GM12878 (cell line): ENCODE data around the gene SULT2B1. TPM values are rescaled to one million over a fixed set of nuclear protein-coding genes. Genes with fewer than 3 reads are reported as not detected.

Experiments
- ATAC-seq: fragments of 200-7000 bp; cut with Tn5 transposase; 3 replicates; pipeline ENCODE4 v1.9.1; 2020; ENCODE audit warnings: mild to moderate bottlenecking, moderate library complexity
- BruUV-seq: library from RNA; stranded (reverse); fragments of 400-500 nt; replicated peaks from 2 replicates; lab custom pipeline; 2021; lab: Mats Ljungman, UMichigan
- CTCF ChIA-PET: fragments of 300-600 bp; sonication (Branson Sonifier 250); formaldehyde crosslinking; extraction: SDS; loops from one replicate; lab custom pipeline; 2021; ENCODE audit warnings: inconsistent platforms; lab: Yijun Ruan, JAX
- POLR2A ChIA-PET: fragments of 350-600 bp; formaldehyde crosslinking; extraction: SDS; loops from one replicate; lab custom pipeline; 2021; ENCODE audit warnings: inconsistent platforms; lab: Charles Lee
- RAD21 ChIA-PET: fragments of 300-600 bp; sonication (Branson Sonifier 250); formaldehyde crosslinking; loops from one replicate; lab custom pipeline; 2023; ENCODE audit warnings: antibody characterized with exemption; ENCODE audit not compliant: unreplicated experiment; lab: Charles Lee
- SMC1A ChIA-PET: fragments of 300-600 bp; sonication (Branson Sonifier 250); formaldehyde crosslinking; loops from one replicate; lab custom pipeline; 2023; ENCODE audit not compliant: unreplicated experiment, uncharacterized antibody; lab: Charles Lee
- DNase-seq: peaks from one replicate; pipeline ENCODE4 v3.0.0-alpha.2; 2011; ENCODE audit warnings: low read depth, low spot score
- FAIRE-seq: peaks from 3 replicates; lab custom pipeline; 2011; peaks lifted over from hg19 to GRCh38; lab: Jason Lieb, UNC
- H2AFZ ChIP-seq: 2 replicates; pipeline ENCODE4 v1.6.0; 2011; ENCODE audit warnings: low read depth, low read length, control low read depth; ENCODE audit not compliant: control insufficient read depth
- H3K27ac ChIP-seq: 2 replicates; pipeline ENCODE4 v1.5.1; 2011; ENCODE audit warnings: control low read depth; ENCODE audit not compliant: control insufficient read depth, insufficient read depth
- H3K27me3 ChIP-seq, 2 experiments: replicated peaks in 1 of 2; 2 replicates each; pipeline versions ENCODE4 v1.6.0 to v1.6.1; 2011; ENCODE audit warnings: low read length in 1 of 2; ENCODE audit not compliant: control insufficient read depth in 2 of 2, insufficient read depth in 2 of 2
- H3K36me3 ChIP-seq, 2 experiments: 2 replicates each; pipeline ENCODE4 v1.5.1; 2011; ENCODE audit warnings: low read length in 1 of 2; ENCODE audit not compliant: control insufficient read depth in 2 of 2, insufficient read depth in 2 of 2
- H3K4me1 ChIP-seq: 2 replicates; pipeline ENCODE4 v1.6.1; 2011; ENCODE audit warnings: mild to moderate bottlenecking, low read length, moderate library complexity, mixed read lengths; ENCODE audit not compliant: control insufficient read depth, insufficient read depth
- H3K4me2 ChIP-seq: 2 replicates; pipeline ENCODE4 v1.6.0; 2011; ENCODE audit warnings: control low read depth; ENCODE audit not compliant: control insufficient read depth, insufficient read depth
- H3K4me3 ChIP-seq: fragments of 200-600 bp; sonication (generic); 2 replicates; pipeline ENCODE4 v1.5.1; 2016
- H3K79me2 ChIP-seq: 2 replicates; pipeline ENCODE4 v1.6.0; 2011; ENCODE audit warnings: low read length; ENCODE audit not compliant: control insufficient read depth, insufficient read depth
- H3K9ac ChIP-seq: 2 replicates; pipeline ENCODE4 v1.8.0; 2011; ENCODE audit warnings: low read length, control low read depth, mixed read lengths; ENCODE audit not compliant: control insufficient read depth, insufficient read depth
- H3K9me3 ChIP-seq: replicated peaks from 3 replicates; pipeline ENCODE4 v1.5.1; 2011; ENCODE audit warnings: mild to moderate bottlenecking, low read length; ENCODE audit not compliant: control insufficient read depth, insufficient read depth
- H4K20me1 ChIP-seq: 2 replicates; pipeline ENCODE4 v1.6.0; 2011; ENCODE audit not compliant: control insufficient read depth, insufficient read depth
- BHLHE40 ChIP-seq, 2 experiments: fragments of 450-650 bp in 1 of 2; IDR thresholded peaks; 2 replicates each; pipeline ENCODE4 v1.6.1; 2011 to 2017; ENCODE audit warnings: low read depth in 2 of 2, borderline replicate concordance in 1 of 2, improper control_type of control experiment in 1 of 2, low read length in 1 of 2, mild to moderate bottlenecking in 1 of 2
- EGR1 ChIP-seq, 2 experiments: IDR thresholded peaks; 1 replicate in 1 of 2; 2 replicates in 1 of 2; pipeline ENCODE4 v1.6.1; 2011 to 2012; ENCODE audit warnings: low read depth in 2 of 2, low read length in 2 of 2, borderline replicate concordance in 1 of 2, mild to moderate bottlenecking in 1 of 2, moderate library complexity in 1 of 2
- POLR2A ChIP-seq: IDR thresholded peaks from 2 replicates; pipeline ENCODE4 v1.6.1; 2011; ENCODE audit warnings: low read depth, mild to moderate bottlenecking, low read length
- POLR2AphosphoS5 ChIP-seq: IDR thresholded peaks from 2 replicates; pipeline ENCODE4 v1.6.1; 2011; ENCODE audit warnings: mild to moderate bottlenecking, low read length, inconsistent platforms
- ZNF274 ChIP-seq: IDR thresholded peaks from one replicate; pipeline ENCODE4 v1.8.0; 2011; ENCODE audit not compliant: insufficient read length, insufficient read depth
- WGBS: methylation state at CpG from one replicate; pipeline ENCODE4 v1.1.6; 2016; ENCODE audit warnings: low lambda C conversion rate; ENCODE audit not compliant: insufficient replicate concordance, insufficient coverage; ENCODE audit errors: missing lambda C conversion rate; 5-methylcytosine and 5-hydroxymethylcytosine counted together
- in situ Hi-C: fragments of 300-500 bp; cut with MboI; formaldehyde crosslinking; loops from 9 replicates; pipeline ENCODE4 v1.14.3; 2018; ENCODE audit warnings: mixed read lengths
- intact Hi-C: fragments of 100-400 bp; cut with micrococcal nuclease; formaldehyde crosslinking; loops from one replicate; pipeline ENCODE4 v1.14.2; 2022; ENCODE audit not compliant: unreplicated experiment
- polyA plus RNA-seq, 11 experiments: library from polyadenylated mRNA; depleted of rRNA in 4 of 11; unstranded in 6 of 11; stranded (reverse) in 5 of 11; fragments of >200 nt; fragmentation: Nextera tagmentation in 4 of 11; fragmentation: Illumina TruSeq in 1 of 11; extraction: Ambion mirVana in 4 of 11; extraction: Trizol in 1 of 11; gene quantifications; 1 replicate in 1 of 11; 2 replicates in 10 of 11; pipeline versions ENCODE4 v1.2.1 to v1.2.3, GENCODE V29; 2011 to 2016; ENCODE audit warnings: inconsistent platforms in 2 of 11, missing spikeins in 2 of 11, low read depth in 1 of 11
- total RNA-seq, 4 experiments: library from RNA; depleted of rRNA in 3 of 4; stranded (reverse); fragments of >200 nt in 3 of 4; fragmentation: Illumina TruSeq in 1 of 4; extraction: Trizol in 1 of 4; gene quantifications; 2 replicates each; pipeline versions ENCODE4 v1.2.1 to v1.2.3, GENCODE V29; 2013 to 2021
- TF ChIP-seq, protein P1 (sequence below): fragments of 450-650 bp; conservative IDR thresholded peaks from 2 replicates; pipeline ENCODE4 v1.6.1; 2017; ENCODE audit warnings: mild to moderate bottlenecking, moderate library complexity

Gene SULT2B1
- total and polyA plus RNA-seq, 10 of the 15 experiments (the other 5 are each of a cell fraction or from before 2014, with no cell fraction given): 0.11 to 0.14 TPM; not detected in 8

DNA sequence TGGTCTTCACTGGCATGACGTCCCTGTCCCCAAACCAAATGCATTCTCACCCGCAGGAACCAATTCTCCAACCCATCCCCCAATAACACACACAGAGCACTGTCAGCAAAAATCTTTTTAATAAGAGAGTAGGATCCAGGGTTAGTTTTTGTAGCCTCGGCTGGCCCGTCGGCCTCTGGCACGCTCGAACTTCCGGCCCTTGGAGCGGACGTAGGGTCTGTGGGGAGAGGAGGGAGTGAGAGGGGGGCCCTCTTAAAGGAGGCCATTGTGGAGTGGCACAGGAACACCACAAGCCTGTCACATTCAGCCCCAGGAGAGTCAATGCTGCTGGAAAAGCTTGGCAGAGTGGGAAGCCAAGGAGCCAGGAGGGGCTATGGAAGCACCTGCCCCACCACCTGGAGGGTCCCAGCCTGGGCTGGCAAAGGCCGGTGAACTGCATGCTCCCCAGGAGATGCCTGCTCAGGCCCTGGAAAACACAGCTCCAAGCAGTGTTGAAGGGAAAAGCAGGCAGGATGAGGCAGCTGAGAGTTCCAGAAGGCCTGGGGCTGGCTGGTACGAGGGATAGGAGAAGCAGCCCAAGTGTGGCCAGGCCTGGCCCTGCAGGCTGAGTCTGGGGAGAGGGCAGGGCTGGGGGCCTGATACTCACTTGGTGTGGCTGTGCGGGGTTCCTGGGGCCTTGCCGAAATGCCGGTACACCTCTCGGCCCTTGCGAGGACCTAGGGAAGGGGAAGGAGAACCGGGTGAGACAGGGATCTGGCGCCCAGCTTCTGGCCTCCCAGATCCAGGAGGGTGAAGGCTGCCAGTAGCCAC is 63.5 kb downstream of the SULT2B1 start:
- CTCF ChIA-PET: no interaction called here
- BruUV-seq: no TSS peak
- WGBS: 78% methylated on average over 19 of the region's 19 CpGs
- peaks cover 46% of the 10 kb centered on the region for H3K79me2 ChIP-seq
- DNase-seq: no peak
- H2AFZ ChIP-seq: no peak overlapping the region
- ATAC-seq: no peak
- no peak for FAIRE-seq
- TF ChIP-seq POLR2A (peak; percentile 46; the same call in 1 of the 2 replicates), EGR1 (IDR thresholded peaks at IDR 0.05; ENCODE audit: borderline replicate concordance in 1 of 2, low read depth in 2 of 2, low read length in 2 of 2) (no peak)
- RAD21 ChIA-PET: no interaction called here
- no peaks in the 10 kb centered on the region for H3K27me3 ChIP-seq
- peaks cover 12% of the 10 kb centered on the region for H3K4me1 ChIP-seq
- in situ Hi-C loops (no loop called here), intact Hi-C loops (no loop called here)
- no peak overlapping the region for H3K4me2 ChIP-seq
- H3K4me3 ChIP-seq: no peak overlapping the region
- no peak overlapping the region for H3K9ac ChIP-seq
- POLR2A ChIA-PET: interaction anchor here (1.0 kb wide), 1 partner anchor 41 kb away, joined by 4 read pairs; no protein-coding TSS in a partner anchor
- H4K20me1 ChIP-seq: peaks cover 15% of the 10 kb centered on the region
- H3K36me3 ChIP-seq: peaks cover 25 to 32% of the 10 kb centered on the region in 2 experiments
- no peaks in the 10 kb centered on the region for H3K9me3 ChIP-seq
- SMC1A ChIA-PET: no interaction called here
- H3K27ac ChIP-seq: no peak overlapping the region

DNA sequence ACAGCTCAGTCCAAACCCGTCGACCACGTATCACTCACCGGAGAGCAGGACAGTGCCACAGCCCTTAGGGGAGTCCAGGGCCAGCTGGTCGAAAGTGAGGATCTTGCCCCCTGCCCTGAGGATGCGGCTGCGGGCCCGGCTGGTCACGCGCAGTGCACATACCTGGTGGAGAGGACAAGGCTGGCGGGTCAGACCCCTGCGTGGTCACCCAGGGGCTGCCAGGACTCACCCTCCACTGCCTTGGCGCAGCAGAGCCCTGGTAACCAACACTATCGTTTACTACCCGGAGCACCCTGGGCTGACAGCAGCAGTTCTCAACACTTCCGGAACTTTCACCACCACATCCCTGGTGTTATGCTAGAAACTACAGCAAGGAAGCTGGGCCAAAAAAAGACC is 64.1 kb downstream of the SULT2B1 start:
- in situ Hi-C loops (no loop called here), intact Hi-C loops (no loop called here)
- ATAC-seq (no peak), DNase-seq (no peak), FAIRE-seq (no peak)
- H2AFZ ChIP-seq: no peak overlapping the region
- BruUV-seq: no TSS peak
- H3K79me2 ChIP-seq: peaks cover 46% of the 10 kb centered on the region
- H3K9me3 ChIP-seq: no peaks in the 10 kb centered on the region
- H3K4me2 ChIP-seq: peak overlapping the region; percentile 88
- H4K20me1 ChIP-seq: peaks cover 15% of the 10 kb centered on the region
- H3K27me3 ChIP-seq: no peaks in the 10 kb centered on the region
- peaks cover 14% of the 10 kb centered on the region for H3K4me1 ChIP-seq
- 92% methylated on average over 16 of the region's 16 CpGs for WGBS
- CTCF ChIA-PET: interaction anchor here (1.8 kb wide), 1 partner anchor 225 kb away, joined by 5 read pairs; the partner anchor contains the start of gene KDELR1
- RAD21 ChIA-PET: no interaction called here
- no peak overlapping the region for H3K27ac ChIP-seq
- H3K9ac ChIP-seq: no peak overlapping the region
- H3K4me3 ChIP-seq: no peak overlapping the region
- POLR2A ChIA-PET: interaction anchor here (1.0 kb wide), 1 partner anchor 41 kb away, joined by 4 read pairs; no protein-coding TSS in a partner anchor
- peaks cover 25 to 32% of the 10 kb centered on the region in 2 experiments for H3K36me3 ChIP-seq
- TF ChIP-seq POLR2A (peak; percentile 7; the same call in 1 of the 2 replicates), POLR2AphosphoS5 (peak; percentile 55; the same call in 1 of the 2 replicates), ZNF274 (no peak), BHLHE40 (IDR thresholded peaks at IDR 0.05; ENCODE audit: borderline replicate concordance in 1 of 2, low read depth in 2 of 2, low read length in 1 of 2) (no peak)
- TF ChIP-seq, protein P1, sequence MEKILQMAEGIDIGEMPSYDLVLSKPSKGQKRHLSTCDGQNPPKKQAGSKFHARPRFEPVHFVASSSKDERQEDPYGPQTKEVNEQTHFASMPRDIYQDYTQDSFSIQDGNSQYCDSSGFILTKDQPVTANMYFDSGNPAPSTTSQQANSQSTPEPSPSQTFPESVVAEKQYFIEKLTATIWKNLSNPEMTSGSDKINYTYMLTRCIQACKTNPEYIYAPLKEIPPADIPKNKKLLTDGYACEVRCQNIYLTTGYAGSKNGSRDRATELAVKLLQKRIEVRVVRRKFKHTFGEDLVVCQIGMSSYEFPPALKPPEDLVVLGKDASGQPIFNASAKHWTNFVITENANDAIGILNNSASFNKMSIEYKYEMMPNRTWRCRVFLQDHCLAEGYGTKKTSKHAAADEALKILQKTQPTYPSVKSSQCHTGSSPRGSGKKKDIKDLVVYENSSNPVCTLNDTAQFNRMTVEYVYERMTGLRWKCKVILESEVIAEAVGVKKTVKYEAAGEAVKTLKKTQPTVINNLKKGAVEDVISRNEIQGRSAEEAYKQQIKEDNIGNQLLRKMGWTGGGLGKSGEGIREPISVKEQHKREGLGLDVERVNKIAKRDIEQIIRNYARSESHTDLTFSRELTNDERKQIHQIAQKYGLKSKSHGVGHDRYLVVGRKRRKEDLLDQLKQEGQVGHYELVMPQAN: no peak
- SMC1A ChIA-PET: interaction anchor here (1.1 kb wide), 1 partner anchor 110 kb away, joined by 3 read pairs; no protein-coding TSS in a partner anchor
